HG03060 (cell line): Measurements from ENCODE around the gene SLC44A1.
"Not testable (repeated sequence)": the region's sequence is repeated elsewhere in the genome, so short reads cannot be mapped to it uniquely, and the experiment has no call there.

Source experiments
- ATAC-seq: cut with Tn5 transposase; IDR thresholded peaks from one replicate; pipeline ENCODE4 v1.9.1; 2021; ENCODE audit warnings: low read depth, moderate number of reproducible peaks; ENCODE audit not compliant: unreplicated experiment

SLC44A1 gene

GRCh38 chr9:105241356-105242043, 3.0 kb upstream of the SLC44A1 start:
- no peak for ATAC-seq

- ATAC-seq: no peak
Observed at GRCh38 chr9:105242062-105242461, 2.4 kb upstream of the SLC44A1 start.

- no peak for ATAC-seq
Observed at GRCh38 chr9:105242557-105242956, 1.9 kb upstream of the SLC44A1 start.

- ATAC-seq: no peak
Observed at GRCh38 chr9:105243015-105243686, 1.3 kb upstream of the SLC44A1 start.

- no peak for ATAC-seq
Observed at GRCh38 chr9:105244734-105245028, 230 bp downstream of the SLC44A1 start.

- no peak for ATAC-seq
Observed at GRCh38 chr9:105245029-105245890, 809 bp downstream of the SLC44A1 start.

- ATAC-seq: no peak
Observed at GRCh38 chr9:105245891-105246161, 1.4 kb downstream of the SLC44A1 start.

- no peak for ATAC-seq
Observed at GRCh38 chr9:105246656-105247173, 2.3 kb downstream of the SLC44A1 start.

GRCh38 chr9:105248691-105249090, 4.2 kb downstream of the SLC44A1 start:
- no peak for ATAC-seq

GRCh38 chr9:105251133-105251532, 6.7 kb downstream of the SLC44A1 start:
- no peak for ATAC-seq

GRCh38 chr9:105251733-105252404, 7.4 kb downstream of the SLC44A1 start:
- ATAC-seq: no peak

GRCh38 chr9:105252405-105252756, 7.9 kb downstream of the SLC44A1 start:
- ATAC-seq: no peak

GRCh38 chr9:105254226-105254625, 9.8 kb downstream of the SLC44A1 start:
- ATAC-seq: no peak

GRCh38 chr9:105255421-105255820, 11.0 kb downstream of the SLC44A1 start:
- ATAC-seq: no peak

GRCh38 chr9:105256569-105256968, 12.1 kb downstream of the SLC44A1 start:
- ATAC-seq: not testable (repeated sequence)

- ATAC-seq: no peak
Observed at GRCh38 chr9:105257809-105258208, 13.4 kb downstream of the SLC44A1 start.

- ATAC-seq: no peak
Observed at GRCh38 chr9:105258225-105258737, 13.8 kb downstream of the SLC44A1 start.

- ATAC-seq: no peak
Observed at GRCh38 chr9:105259274-105259673, 14.8 kb downstream of the SLC44A1 start.

- no peak for ATAC-seq
Observed at GRCh38 chr9:105259731-105260612, 15.5 kb downstream of the SLC44A1 start.

- no peak for ATAC-seq
Observed at GRCh38 chr9:105262497-105262896, 18.0 kb downstream of the SLC44A1 start.
